Measurements from ENCODE around the gene FTCD.
"Not testable (repeated sequence)": the region's sequence is repeated elsewhere in the genome, so short reads cannot be mapped to it uniquely, and the experiment has no call there.

Gene FTCD, protein sequence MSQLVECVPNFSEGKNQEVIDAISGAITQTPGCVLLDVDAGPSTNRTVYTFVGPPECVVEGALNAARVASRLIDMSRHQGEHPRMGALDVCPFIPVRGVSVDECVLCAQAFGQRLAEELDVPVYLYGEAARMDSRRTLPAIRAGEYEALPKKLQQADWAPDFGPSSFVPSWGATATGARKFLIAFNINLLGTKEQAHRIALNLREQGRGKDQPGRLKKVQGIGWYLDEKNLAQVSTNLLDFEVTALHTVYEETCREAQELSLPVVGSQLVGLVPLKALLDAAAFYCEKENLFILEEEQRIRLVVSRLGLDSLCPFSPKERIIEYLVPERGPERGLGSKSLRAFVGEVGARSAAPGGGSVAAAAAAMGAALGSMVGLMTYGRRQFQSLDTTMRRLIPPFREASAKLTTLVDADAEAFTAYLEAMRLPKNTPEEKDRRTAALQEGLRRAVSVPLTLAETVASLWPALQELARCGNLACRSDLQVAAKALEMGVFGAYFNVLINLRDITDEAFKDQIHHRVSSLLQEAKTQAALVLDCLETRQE

GRCh38 chr21:46155514-46156377, at the start of gene FTCD:
Gene FTCD, minus strand, starts transcription at chr21:46155579. Its CDS starts 56 bp downstream, at chr21:46155523.
- DNase-seq = peak; percentile 12

- DNase-seq = no peak
Observed at GRCh38 chr21:46205166-46205565, 49.8 kb upstream of the FTCD start.

DNA sequence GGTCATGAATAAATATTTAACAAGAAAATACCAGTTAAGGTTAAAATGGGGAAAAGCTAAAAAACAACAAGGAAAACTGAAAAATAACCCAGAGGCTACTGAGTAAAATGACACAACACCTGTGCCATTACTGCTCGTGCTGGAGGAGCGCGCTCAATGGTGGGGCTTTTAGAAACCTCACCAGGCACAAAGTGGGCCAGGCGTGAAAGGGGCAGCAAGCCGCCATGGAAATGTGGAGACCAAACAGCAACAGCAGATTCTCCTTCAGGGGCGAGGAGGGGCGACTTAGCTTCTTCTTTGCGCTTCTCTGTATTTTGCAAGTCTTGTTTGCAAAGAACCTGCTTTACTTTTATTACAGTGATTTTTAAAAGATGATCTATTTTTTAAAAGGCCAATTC, 47.8 kb upstream of the FTCD start:
- no peak for DNase-seq

- DNase-seq = no peak
Observed at GRCh38 chr21:46202592-46203202, 47.3 kb upstream of the FTCD start.

DNA sequence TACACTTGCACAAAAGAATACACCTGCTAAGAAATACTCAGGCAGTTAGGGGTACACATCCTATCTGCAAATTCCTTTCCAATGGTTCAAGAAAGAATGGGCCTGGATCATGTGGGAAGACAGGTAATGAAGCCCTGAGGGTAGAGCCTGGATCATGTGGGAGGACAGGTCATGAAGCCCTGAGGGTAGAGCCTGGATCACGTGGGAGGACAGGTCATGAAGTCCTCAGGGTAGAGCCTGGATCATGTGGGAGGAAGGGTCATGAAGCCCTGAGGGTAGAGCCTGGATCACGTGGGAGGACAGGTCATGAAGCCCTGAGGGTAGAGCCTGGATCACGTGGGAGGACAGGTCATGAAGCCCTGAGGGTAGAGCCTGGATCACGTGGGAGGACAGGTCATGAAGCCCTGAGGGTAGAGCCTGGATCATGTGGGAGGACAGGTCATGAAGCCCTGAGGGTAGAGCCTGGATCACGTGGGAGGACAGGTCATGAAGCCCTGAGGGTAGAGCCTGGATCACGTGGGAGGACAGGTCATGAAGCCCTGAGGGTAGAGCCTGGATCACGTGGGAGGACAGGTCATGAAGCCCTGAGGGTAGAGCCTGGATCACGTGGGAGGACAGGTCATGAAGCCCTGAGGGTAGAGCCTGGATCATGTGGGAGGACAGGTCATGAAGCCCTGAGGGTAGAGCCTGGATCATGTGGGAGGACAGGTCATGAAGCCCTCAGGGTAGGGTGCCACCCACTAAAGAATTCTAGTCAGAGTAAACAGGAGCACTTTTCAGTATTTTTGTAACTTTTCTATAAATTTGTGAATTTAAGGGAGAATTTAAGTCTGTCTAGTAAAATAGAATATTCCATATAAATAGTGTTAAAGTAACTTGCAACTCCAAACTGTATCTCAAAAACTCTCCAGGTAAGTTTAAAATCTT, 45.8 kb upstream of the FTCD start:
- not testable (repeated sequence) for DNase-seq

- DNase-seq = no peak
Observed at GRCh38 chr21:46199436-46200373, 44.3 kb upstream of the FTCD start.

GRCh38 chr21:46196733-46197132, 41.4 kb upstream of the FTCD start:
- DNase-seq = no peak

- no peak for DNase-seq
Observed at GRCh38 chr21:46195595-46196195, 40.3 kb upstream of the FTCD start.

DNA sequence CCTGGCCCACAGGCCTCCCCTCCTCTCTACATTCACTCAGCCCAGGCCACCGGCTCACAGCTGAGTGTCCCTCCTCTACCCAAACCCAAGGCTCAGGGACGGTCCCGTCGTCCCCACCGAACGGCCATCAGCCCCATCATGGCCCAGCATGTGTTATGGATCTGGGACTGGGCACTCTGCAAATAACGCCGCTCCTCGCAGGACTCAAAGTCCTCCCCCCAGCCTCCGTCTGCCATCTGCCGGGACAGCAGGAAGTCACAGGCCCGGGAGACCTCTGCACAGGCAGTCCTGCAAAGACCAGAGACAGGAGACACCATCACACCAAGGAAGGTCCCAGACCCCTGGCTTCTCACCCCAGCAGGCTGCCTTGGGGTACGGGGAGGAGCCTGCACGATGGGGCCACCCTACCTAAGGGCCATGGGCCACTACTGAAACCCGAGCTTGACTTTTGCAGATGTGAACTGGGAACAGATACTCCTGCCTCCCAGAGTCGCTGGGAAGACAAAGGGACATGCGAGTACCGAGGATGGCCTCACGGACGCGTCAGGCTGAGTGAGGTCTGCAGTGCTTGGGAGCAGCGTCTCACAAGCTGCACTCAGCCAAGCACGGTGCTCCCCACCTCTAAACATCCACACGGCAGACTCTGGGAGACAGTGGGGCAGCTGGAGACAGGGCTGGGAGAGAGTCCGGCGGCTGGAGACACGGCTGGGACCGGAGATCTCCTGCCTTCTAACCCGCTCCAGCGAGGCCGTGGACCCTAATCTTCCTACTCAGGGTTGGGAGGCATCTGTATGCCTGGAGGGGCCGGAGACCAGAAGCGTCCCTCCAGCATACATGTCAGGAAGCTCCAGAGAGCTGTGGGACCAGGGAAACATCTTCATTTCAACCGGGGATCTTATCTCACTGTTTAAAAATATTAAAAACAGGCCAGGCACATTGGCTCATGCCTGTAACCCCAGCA, 39.3 kb upstream of the FTCD start:
- no peak for DNase-seq

DNA sequence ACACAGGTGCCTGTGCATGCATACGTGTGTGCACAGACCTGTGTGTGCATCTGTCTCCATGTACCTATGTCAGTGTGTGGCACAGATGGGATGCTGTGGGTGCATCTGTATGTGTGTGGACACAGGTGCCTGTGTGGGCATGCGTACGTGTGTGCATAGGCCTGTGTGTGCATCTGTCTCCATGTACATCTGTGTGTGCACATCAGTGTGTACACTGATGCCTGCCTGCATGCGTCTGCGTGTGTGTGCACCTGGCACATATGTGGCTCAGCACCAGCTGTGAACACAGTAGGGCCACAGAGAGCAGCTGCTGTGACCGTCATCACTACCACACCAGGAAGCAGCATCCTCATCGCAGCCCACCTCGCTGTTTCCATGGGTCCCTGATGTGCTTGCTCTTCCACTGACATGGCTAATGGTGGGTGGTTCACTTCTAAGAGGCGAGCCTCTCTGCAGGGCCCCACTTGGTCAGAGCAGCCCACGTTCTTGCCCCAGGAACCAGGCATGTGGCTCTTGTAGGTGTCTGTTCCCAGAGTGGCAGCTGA, 38.5 kb upstream of the FTCD start:
- DNase-seq = no peak

DNA sequence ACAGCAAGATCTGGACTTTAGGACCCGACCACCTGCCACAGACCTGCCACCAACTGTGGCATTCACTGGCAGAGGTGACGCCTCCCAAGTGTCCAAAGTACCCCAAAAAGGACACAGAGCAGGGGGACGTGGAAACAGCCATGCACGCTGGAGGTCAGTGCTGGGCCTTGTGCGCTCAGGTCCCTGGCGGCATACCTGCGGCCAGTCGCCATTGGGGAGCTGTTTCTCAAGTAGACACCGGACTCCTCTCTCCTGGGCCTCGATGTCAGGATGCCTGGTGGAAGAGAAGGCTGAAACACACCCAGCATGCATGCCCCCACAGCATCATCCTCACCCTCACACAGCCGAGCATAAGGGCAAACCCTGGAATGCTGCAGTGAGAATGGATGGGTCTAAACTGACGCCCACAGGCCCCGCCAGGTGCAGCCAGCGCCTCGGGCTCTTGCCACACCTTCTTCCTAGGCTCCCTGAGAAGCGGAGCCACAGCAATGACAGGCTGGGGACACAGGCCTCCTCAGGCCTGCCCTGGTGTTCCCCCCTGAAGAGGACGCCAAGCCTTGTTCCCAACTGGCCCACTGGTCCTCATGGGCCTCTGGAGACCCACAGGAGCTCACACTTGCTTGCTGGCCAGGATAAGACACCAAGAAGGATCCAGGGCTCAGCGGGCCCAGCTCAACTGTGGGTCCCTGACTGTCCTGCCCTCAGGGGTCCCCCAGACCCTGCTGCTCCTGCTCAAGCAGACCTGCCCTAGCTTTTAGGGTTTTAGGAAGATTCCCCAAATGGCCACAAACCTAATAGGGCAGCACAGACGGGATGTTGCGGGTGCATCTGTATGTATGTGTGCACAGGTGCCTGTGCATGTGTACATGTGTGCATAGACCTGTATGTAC, 36.6 kb upstream of the FTCD start:
- DNase-seq = no peak

DNA sequence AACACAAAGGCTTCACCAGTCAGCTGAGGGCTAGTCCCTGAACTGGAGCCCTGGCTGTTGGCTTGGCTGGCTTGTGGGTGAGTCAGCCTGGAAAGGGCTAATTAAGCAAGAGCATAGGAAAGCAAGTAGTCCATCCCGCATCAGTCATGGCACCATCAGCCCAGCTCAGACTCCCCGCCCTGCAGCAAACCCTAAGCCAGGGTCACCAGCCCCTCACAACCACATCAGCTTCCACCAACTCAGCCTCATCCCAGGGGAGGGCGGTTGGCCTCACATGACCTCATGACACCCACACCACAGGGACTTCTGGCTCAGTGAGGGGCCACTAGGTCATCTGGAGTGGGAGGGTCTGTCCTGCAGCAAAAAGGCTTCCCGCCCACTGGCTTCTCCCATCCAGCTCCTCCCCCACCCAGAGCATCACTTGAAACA, 35.9 kb upstream of the FTCD start:
- no peak for DNase-seq

- no peak for DNase-seq
Observed at GRCh38 chr21:46190491-46191131, 35.2 kb upstream of the FTCD start.

DNA sequence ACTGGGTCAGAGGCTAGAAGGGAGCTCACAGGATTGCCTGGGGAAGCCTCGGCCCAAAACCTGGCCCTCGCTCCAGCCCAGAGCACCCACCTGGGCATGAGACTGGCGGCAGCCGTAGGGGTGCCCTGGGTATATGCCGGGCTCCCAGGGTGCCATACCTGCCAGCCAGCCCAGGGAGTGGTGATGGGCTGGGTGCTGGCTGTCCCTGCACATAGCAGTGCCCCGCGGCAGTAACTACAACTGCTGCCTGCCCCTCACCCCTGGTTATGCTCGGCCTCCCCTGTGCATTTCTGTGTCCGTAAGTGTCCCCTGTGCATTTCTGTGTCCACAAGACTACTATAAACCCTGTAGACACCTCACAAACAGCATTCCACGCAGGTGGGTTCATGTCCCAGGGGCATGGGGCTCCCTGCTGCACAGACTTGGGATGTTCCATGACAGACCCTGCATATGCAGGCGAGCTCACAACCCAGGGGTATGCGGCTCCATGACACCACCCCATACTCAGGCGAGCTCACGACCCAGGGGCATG, 34.6 kb upstream of the FTCD start:
- DNase-seq = no peak

DNA sequence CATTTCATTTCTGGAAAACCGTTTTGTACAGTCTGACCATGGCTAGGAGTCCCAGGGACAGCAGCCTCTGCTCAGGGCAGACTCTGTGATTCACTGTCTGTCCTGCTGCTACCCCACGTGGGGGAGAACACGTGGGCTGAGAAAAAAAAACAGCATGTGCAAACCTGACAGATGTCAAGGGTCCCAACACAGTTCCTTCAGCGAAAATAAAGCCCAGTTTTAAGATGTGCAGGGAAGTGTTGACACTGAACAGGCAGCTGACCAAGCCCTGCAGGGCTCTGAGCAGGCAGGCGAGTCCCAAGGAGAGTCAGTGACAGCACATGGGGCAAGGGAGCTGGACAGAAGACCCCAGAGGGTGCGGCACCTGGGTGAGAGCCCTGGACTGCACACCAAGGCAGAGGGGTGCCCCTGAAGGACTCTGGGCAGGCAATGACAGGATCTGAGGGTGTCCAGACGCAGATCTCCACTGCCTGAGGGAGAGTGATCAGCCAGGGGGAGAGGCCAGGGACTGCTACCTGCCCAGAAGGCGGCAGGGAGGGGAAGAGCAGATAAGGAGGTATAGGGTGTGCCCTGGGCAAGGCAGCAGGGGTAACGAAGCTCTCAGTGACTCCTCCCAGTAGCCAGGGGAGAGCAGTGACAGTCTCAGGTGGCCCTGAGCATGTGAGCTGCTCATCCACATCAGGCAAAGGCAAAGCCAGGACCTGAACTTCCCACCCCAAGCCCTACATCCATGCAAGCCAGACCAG, 34.0 kb upstream of the FTCD start:
- no peak for DNase-seq

Data from right hindlimb (tissue), 1 donor.